Measurements from ENCODE around the gene ZBED4.

ZBED4 gene

GRCh38 chr22:49916831-49917230 lies 63.2 kb downstream of the ZBED4 start:
- no peak for TF ChIP-seq ZNF274 (IDR thresholded peaks at IDR 0.05; ENCODE audit: low read depth, low read length)
- H3K4me3 ChIP-seq (ENCODE audit: low read length) = no peak overlapping the region; the same call in 1 of the 2 replicates

DNA sequence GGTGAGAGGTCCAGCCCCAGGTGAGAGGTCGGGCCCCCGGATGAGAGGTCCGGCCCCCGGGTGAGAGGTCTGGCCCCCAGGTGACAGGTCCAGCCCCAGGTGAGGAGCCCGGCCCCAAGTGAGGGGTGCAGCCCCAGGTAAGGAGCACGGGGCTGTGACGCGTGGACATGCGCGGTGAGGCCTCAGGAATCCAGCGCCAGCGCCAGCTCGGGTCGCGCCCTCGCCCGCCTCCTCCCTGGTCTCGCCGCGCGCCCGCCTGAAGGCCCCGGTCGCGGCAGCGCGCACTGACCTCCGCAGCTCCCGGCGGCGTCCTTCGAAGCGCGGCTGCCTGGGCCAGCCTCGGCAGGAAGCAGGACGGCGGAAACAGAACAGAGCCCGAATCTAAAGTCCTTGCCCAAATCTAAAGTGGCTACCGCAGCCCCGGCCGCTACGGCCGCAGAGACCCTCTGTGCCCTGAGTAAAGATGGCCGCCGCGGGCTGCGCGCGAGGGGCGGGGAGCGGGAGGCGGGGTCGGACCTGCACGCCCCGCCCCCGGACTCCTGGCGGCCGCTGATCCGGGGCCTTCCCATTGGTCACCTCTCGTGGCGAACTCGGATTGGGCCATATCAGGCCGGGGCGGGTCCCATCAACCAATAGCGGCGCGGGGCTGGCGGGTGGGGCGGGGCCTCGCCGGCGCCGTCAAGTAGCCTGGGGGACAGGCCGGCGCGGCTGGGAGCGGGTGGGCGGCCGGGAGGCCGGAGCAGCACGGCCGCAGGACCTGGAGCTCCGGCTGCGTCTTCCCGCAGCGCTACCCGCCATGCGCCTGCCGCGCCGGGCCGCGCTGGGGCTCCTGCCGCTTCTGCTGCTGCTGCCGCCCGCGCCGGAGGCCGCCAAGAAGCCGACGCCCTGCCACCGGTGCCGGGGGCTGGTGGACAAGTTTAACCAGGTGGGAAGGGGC lies 64.6 kb downstream of the ZBED4 start, which contains the start of the genes ALG12 and CRELD2:
TSS of gene ALG12 (minus strand) at position 465 of the 937 bp plus-strand sequence. CDS start 4,673 bp downstream, outside the sequence.
TSS of gene CRELD2 (plus strand) at position 661 of the 937 bp plus-strand sequence. CDS start at position 797, 136 bp downstream.
- H3K4me3 ChIP-seq (ENCODE audit: low read length) = peak within 1 kb of the TSS; percentile 70
- TF ChIP-seq ZNF274 (IDR thresholded peaks at IDR 0.05; ENCODE audit: low read depth, low read length) = no peak

DNA sequence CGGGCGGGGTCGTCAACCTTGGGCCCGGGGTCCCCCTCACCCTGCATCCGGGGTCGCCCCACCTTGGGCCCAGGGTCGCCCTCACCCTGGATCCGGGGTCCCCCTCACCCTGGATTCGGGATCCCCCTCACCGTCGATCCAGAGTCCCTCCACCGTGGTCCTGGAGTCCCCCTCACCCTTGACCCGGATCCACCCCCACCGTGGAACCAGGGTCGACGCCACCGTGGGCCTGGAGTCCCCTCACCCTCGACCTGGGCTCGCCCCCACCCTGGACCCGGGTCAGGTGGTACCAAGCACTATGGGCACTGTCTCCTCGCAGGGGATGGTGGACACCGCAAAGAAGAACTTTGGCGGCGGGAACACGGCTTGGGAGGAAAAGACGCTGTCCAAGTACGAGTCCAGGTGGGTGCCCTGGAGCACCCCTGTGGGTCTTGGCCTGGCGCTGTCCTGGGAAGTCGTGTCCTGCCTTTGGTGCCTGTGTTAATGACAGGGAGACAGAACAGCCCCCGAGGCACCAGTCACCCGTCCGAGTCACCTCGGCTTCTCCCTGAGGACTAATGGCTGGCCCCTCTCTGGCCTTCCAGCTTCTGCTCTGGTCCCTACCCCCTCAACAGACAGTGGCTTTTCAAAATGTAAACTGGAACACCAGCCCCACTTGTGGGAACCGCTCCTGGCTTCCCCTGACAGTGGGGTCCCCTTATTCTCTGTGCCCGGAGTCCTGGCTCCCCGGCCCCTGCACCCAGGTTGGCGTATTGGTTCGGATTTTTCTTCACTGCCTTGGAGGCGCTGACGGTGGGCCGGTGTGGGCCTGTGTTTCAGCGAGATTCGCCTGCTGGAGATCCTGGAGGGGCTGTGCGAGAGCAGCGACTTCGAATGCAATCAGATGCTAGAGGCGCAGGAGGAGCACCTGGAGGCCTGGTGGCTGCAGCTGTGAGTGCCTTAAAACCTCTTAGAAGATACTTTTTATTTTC lies 65.6 kb downstream of the ZBED4 start:
- no peak for TF ChIP-seq ZNF274 (IDR thresholded peaks at IDR 0.05; ENCODE audit: low read depth, low read length)
- peak overlapping the region; percentile 70 for H3K4me3 ChIP-seq (ENCODE audit: low read length)

DNA sequence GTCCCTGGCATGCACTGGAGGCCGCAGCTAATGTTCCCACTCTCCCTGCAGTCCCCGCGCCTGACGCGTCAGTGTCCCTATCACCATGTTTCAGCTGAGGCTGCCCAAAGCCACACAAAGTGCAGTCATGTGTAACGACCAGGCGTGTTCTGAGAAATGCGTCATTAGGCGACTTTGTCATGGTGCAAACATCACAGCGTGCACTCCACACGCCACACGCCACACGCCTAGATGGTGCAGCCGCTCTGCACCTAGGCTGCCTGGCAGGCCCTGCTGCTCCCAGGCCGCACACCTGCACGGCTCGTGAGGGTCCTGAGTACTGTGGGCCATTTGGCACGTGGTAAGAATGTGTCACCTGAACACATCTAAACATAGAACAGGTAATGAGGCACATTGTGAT lies 67.2 kb downstream of the ZBED4 start:
- TF ChIP-seq ZNF274 (IDR thresholded peaks at IDR 0.05; ENCODE audit: low read depth, low read length) = no peak
- H3K4me3 ChIP-seq (ENCODE audit: low read length) = no peak overlapping the region

GRCh38 chr22:49921508-49922278 lies 68.0 kb downstream of the ZBED4 start:
- TF ChIP-seq ZNF274 (IDR thresholded peaks at IDR 0.05; ENCODE audit: low read depth, low read length) = no peak

DNA sequence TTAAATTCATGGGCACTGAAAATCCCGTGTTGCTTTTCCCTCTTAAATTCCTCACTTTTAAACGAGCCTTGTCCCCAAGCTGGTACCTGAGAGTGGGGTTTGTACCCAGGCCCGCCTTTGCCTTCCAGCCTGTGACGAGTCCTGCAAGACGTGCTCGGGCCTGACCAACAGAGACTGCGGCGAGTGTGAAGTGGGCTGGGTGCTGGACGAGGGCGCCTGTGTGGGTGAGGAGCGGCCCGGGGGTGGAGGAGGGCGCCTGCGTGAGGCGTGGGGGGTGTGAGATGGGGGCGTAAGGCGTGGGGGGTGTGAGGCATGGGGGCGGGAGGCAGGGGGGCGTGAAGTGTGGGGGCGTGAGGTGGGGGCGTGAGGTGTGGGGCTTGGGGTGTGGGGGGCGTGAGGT lies 68.8 kb downstream of the ZBED4 start:
- no peak for TF ChIP-seq ZNF274 (IDR thresholded peaks at IDR 0.05; ENCODE audit: low read depth, low read length)
- H3K4me3 ChIP-seq (ENCODE audit: low read length) = no peak overlapping the region

More at GRCh38 chr22:49921508-49922278, 68.0 kb downstream of the ZBED4 start:
- no peak overlapping the region for H3K4me3 ChIP-seq (ENCODE audit: low read length)

DNA sequence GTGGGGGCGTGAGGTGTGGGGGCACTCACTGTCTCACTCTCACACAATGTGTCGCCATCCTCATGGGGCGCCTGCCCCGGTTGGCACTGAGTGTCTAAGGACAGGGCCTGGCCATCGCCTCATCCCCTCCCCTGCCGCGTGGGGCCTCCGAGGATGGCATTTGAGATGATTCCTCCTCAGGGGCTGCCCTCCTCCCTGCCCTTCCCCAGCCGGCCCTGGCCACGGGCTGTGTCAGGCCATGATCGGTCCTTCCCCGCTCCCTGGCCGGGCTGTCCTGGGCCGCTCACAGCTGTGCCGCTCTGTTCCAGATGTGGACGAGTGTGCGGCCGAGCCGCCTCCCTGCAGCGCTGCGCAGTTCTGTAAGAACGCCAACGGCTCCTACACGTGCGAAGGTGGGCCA lies 69.3 kb downstream of the ZBED4 start:
- H3K4me3 ChIP-seq (ENCODE audit: low read length) = no peak overlapping the region
- TF ChIP-seq ZNF274 (IDR thresholded peaks at IDR 0.05; ENCODE audit: low read depth, low read length) = no peak

- no peak overlapping the region for H3K4me3 ChIP-seq (ENCODE audit: low read length)
- TF ChIP-seq ZNF274 (IDR thresholded peaks at IDR 0.05; ENCODE audit: low read depth, low read length) = no peak
These were observed 69.8 kb downstream of the ZBED4 start for GRCh38 chr22:49923445-49923844.

DNA sequence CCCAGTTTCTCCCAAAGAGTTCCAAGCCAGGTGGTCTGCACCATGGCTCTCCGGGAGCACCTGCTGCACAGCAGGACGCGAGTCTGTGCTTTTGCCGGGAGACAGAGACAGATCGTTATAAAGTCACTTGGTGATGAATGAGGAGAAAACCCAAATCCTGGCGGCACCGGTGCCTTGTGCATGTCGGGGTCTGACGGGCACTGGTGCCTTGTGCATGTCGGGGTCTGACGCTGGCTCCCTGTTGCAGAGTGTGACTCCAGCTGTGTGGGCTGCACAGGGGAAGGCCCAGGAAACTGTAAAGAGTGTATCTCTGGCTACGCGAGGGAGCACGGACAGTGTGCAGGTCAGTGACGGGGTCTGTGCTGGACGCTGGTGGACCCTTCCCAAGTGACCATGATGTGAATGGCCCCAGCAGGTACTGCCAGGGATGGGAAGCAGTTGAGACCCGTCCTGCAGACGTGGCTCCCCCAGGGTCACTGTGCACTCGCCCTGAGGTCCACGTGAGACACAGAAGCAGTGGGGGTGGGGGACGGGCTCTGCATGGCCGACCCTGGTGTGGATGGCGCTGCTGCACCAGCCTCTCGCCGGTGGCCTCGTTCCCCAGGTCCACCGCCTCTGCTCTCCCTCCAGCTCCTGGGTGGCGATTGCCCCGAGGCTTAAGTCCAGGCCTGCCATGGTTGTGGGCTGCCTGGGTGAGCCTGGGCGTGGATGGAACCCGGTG lies 70.6 kb downstream of the ZBED4 start:
- no peak overlapping the region for H3K4me3 ChIP-seq (ENCODE audit: low read length)
- TF ChIP-seq ZNF274 (IDR thresholded peaks at IDR 0.05; ENCODE audit: low read depth, low read length) = no peak

DNA sequence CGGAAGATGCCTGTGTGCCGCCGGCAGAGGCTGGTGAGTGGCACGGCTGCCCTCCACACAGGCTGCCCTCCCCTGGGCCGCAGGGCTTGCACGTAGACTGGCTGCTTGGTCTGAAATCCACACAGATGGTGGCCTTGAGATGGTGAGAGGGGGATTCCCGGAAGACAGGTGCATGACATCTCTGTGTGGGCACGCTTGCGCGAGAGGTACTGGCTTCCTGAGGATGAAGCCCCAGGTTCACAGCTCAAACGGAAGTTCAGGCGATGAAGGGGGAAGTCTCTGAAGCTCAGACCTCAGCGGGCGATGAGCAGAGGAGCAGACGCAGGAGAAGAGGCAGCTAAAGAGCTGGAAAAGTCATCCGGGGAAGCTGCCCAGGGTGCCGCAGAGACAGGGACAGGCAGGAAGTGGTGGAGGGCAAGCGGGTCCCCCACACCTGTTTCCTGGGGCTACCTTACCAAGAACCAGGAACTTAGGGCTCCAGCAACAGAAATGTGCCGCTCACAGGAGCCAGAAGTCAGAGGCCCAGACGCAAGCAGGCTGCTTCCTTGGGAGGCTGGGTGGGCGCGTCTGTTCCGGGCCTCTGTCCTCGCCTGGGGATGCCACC lies 72.0 kb downstream of the ZBED4 start:
- peak overlapping the region; percentile 7; the same call in 1 of the 2 replicates for H3K4me3 ChIP-seq (ENCODE audit: low read length)
- TF ChIP-seq ZNF274 (IDR thresholded peaks at IDR 0.05; ENCODE audit: low read depth, low read length) = no peak

GRCh38 chr22:49926916-49927315 lies 73.3 kb downstream of the ZBED4 start:
- no peak overlapping the region for H3K4me3 ChIP-seq (ENCODE audit: low read length)
- TF ChIP-seq ZNF274 (IDR thresholded peaks at IDR 0.05; ENCODE audit: low read depth, low read length) = no peak

DNA sequence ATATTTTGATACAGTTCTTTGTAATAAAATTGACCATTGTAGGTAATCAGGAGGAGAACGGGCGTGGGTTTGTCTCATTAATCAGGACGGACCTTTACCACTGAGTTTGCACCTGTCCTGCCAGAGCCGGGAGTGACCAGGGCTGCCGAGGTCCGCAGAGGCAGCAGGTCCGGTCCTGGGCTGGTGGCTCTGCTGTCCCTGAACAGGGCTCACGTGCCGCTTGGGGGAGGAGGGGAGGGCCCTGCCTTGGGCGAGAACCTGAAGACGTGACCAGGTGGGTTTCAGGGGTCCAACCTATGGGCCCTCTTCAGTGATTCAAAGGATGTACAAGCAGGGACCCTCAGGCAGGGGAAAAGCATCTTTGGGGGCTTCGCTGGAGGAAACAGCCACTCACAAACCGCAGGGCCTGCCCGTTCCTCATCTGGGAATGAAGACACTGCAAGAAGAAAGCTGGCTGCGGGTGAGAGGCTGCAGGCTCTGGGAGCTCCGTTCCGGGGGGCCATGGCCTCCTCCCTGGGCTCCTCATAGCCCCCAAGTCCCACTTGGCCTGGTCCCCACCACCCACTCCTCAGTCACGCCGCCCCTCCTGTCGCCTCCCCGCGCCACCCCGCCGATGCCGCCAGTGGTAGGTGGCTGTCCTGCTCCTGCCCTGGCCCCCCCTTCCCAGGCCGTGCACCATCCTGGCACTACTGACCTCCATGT lies 74.0 kb downstream of the ZBED4 start:
- no peak overlapping the region for H3K4me3 ChIP-seq (ENCODE audit: low read length)
- TF ChIP-seq ZNF274 (IDR thresholded peaks at IDR 0.05; ENCODE audit: low read depth, low read length) = no peak
